ENCODE measurements around the gene SLC27A3.
A peak's percentile ranks its signal among the peaks of the same experiment; 100 is the strongest.

Gene SLC27A3

DNA sequence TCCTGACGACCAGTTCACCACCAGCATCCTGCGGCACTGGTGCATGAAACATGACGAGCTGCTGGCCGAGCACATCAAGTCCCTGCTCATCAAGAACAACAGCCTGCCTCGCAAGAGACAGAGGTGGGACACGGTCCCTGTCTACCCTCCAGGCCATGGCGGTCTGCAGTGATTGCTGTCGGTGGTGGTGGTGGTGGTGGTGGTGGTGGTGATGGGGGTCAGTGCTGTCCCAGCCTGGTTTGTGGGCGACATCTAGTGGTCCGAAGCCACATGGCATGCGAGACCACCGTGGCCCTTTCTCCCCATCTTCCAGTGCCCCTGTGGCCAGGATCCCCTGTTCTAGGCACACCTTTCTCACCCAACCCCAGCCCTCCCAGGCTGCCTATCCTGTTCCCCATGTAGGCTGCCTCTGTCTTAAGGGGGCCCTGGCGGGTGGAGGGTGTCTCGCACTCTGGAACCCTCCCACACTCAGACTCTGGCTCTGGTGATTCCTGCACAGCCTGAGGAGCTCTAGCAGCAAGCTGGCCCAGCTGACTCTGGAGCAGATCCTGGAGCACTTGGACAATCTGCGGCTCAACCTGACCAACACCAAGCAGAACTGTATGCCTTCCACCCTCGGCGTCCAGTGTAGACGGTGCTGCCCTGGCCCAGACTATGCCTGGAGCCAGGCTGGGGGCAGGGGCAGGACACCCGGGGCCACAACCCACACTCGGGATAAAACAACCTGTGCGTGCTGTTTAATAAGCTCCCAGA, 3.2 kb upstream of the SLC27A3 start:
- Histone ChIP-seq H3K9ac (ENCODE audit: low read length in 5 of 5) (peak overlapping the region in 1 of 5 donors; percentile 43), H3K4me3 (ENCODE audit: low read depth in 1 of 5, low read length in 5 of 5) (no peak overlapping the region), H3K27me3 (ENCODE audit: control insufficient read depth in 5 of 5, insufficient read depth in 4 of 5, low read length in 5 of 5) (no peaks in the 10 kb centered on the region), H3K27ac (ENCODE audit: low read depth, low read length) (peak overlapping the region; percentile 92), H3K9me3 (ENCODE audit: control insufficient read depth in 5 of 5, low read length in 5 of 5) (no peaks in the 10 kb centered on the region), H3K4me1 (ENCODE audit: control insufficient read depth in 5 of 5, insufficient read depth in 5 of 5, low read length in 5 of 5) (peaks cover 28 to 82% (median 74%) of the 10 kb centered on the region in 5 donors), H3K36me3 (ENCODE audit: control insufficient read depth in 5 of 5, insufficient read depth in 5 of 5, low read length in 5 of 5) (peaks cover 0 to 62% (median 51%) of the 10 kb centered on the region in 5 donors)

DNA sequence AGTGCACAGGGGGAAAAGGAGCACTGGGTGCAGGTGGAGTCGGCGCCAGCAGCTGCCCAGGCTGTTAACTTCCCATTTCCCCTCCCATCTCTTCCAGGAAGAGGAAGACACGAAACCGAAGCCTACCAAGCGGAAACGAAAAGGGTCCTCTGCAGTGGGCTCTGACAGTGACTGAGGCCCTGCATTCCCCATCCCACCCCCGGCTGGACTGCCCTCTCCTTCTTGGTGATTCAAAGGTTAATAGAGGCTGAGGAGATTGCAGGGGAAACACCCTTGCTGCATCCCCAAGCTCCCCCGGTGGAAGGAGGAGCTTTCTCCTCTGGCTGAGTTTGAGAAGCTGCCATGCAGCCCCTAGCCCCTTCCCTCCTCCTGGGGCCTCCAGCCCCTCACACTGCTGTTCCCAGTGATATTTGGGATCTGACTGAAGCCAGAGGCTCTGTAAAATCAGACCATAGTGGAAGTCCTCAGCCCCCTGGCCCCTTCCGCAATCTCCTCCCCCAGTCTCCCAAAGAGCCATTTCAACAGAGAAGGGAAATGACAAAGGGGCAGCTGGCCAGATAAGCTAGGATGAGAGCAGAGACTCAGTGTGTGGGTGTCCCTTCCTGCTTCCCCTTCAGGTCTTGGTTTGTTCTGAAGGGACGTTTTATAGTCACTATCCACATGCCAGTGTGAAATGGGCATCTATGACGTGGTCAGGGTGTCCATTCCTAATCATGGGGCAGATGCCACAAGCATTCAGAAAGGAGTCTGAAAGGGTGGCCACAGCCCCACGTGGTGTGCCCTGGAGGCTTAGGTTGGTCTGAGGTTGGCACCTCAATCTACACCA, 1.9 kb upstream of the SLC27A3 start:
- peak overlapping the region in 3 of 5 donors; percentile 2 to 41 (median 23) for H3K9ac ChIP-seq (ENCODE audit: low read length in 5 of 5)
- H3K4me1 ChIP-seq (ENCODE audit: control insufficient read depth in 5 of 5, insufficient read depth in 5 of 5, low read length in 5 of 5): peaks cover 31 to 95% (median 87%) of the 10 kb centered on the region in 5 donors
- H3K4me3 ChIP-seq (ENCODE audit: low read depth in 1 of 5, low read length in 5 of 5): peak overlapping the region in 2 of 5 donors; percentile 26
- H3K9me3 ChIP-seq (ENCODE audit: control insufficient read depth in 5 of 5, low read length in 5 of 5): no peaks in the 10 kb centered on the region
- H3K27me3 ChIP-seq (ENCODE audit: control insufficient read depth in 5 of 5, insufficient read depth in 4 of 5, low read length in 5 of 5): no peaks in the 10 kb centered on the region
- peak overlapping the region; percentile 92 for H3K27ac ChIP-seq (ENCODE audit: low read depth, low read length)
- H3K36me3 ChIP-seq (ENCODE audit: control insufficient read depth in 5 of 5, insufficient read depth in 5 of 5, low read length in 5 of 5): peaks cover 0 to 57% (median 40%) of the 10 kb centered on the region in 5 donors

DNA sequence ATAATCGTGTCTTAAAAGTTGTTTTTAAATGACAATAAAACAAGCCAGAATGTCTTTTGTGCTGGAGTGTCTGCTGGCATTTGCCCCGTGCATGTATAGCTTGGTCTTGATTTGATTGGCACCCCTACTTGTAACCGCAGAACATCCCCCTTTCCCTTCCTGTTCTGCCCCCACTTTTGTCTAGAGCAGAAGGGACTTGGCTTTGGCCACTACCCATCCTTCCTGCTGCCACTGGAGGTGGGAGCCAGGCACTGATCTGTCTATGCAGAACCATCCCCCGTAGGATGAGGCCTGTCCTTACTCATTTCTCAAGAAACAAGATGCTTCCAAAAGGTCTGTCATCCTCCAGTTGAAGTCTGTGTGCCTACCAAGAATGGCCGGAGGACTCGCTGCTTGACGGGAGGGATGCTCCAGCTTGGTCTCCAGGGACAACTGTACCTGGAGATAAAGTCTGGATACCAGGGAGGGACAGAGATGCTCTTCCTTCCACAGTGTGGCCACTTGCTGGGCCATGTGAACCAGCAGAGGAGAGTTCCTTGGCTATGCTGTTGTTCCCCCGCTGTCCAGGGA, 1.1 kb upstream of the SLC27A3 start:
- Histone ChIP-seq H3K9ac (ENCODE audit: low read length in 5 of 5) (peak overlapping the region in 4 of 5 donors; percentile 26 to 85 (median 56)), H3K4me1 (ENCODE audit: control insufficient read depth in 5 of 5, insufficient read depth in 5 of 5, low read length in 5 of 5) (peaks cover 31 to 96% (median 88%) of the 10 kb centered on the region in 5 donors), H3K9me3 (ENCODE audit: control insufficient read depth in 5 of 5, low read length in 5 of 5) (no peaks in the 10 kb centered on the region), H3K36me3 (ENCODE audit: control insufficient read depth in 5 of 5, insufficient read depth in 5 of 5, low read length in 5 of 5) (peaks cover 0 to 57% (median 39%) of the 10 kb centered on the region in 5 donors), H3K27me3 (ENCODE audit: control insufficient read depth in 5 of 5, insufficient read depth in 4 of 5, low read length in 5 of 5) (no peaks in the 10 kb centered on the region), H3K27ac (ENCODE audit: low read depth, low read length) (peak overlapping the region; percentile 92), H3K4me3 (ENCODE audit: low read depth in 1 of 5, low read length in 5 of 5) (peak overlapping the region in 3 of 5 donors; percentile 39 to 85 (median 81))

DNA sequence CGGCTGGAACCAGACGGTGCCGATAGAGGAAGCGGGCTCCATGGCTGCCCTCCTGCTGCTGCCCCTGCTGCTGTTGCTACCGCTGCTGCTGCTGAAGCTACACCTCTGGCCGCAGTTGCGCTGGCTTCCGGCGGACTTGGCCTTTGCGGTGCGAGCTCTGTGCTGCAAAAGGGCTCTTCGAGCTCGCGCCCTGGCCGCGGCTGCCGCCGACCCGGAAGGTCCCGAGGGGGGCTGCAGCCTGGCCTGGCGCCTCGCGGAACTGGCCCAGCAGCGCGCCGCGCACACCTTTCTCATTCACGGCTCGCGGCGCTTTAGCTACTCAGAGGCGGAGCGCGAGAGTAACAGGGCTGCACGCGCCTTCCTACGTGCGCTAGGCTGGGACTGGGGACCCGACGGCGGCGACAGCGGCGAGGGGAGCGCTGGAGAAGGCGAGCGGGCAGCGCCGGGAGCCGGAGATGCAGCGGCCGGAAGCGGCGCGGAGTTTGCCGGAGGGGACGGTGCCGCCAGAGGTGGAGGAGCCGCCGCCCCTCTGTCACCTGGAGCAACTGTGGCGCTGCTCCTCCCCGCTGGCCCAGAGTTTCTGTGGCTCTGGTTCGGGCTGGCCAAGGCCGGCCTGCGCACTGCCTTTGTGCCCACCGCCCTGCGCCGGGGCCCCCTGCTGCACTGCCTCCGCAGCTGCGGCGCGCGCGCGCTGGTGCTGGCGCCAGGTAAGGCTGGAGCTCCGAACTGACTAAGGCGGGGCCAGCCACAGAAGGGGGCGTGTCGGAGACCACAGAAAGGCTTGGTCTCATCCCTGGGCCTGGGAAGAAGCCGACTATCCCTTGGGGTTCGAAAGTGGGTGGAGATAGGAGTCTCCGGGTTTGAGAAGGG, 486 bp downstream of the SLC27A3 start:
- peaks cover 31 to 94% (median 90%) of the 10 kb centered on the region in 5 donors for H3K4me1 ChIP-seq (ENCODE audit: control insufficient read depth in 5 of 5, insufficient read depth in 5 of 5, low read length in 5 of 5)
- H3K36me3 ChIP-seq (ENCODE audit: control insufficient read depth in 5 of 5, insufficient read depth in 5 of 5, low read length in 5 of 5): peaks cover 0 to 54% (median 29%) of the 10 kb centered on the region in 5 donors
- H3K4me3 ChIP-seq (ENCODE audit: low read depth in 1 of 5, low read length in 5 of 5): peak overlapping the region; percentile 80 to 86 (median 83)
- H3K9me3 ChIP-seq (ENCODE audit: control insufficient read depth in 5 of 5, low read length in 5 of 5): no peaks in the 10 kb centered on the region
- H3K9ac ChIP-seq (ENCODE audit: low read length in 5 of 5): peak overlapping the region; percentile 26 to 85 (median 70)
- peak overlapping the region; percentile 92 for H3K27ac ChIP-seq (ENCODE audit: low read depth, low read length)
- H3K27me3 ChIP-seq (ENCODE audit: control insufficient read depth in 5 of 5, insufficient read depth in 4 of 5, low read length in 5 of 5): no peaks in the 10 kb centered on the region

DNA sequence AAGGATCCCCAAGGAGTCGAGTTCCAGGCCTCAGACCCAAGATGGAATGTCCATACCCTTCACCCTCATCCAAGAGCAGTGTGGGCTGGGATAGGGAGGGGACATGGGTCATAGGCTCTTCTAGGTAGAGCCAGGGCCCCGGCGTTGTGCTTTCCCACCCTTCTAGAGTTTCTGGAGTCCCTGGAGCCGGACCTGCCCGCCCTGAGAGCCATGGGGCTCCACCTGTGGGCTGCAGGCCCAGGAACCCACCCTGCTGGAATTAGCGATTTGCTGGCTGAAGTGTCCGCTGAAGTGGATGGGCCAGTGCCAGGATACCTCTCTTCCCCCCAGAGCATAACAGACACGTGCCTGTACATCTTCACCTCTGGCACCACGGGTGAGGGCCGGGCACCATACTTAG, 1.1 kb downstream of the SLC27A3 start:
- peaks cover 31 to 92% (median 85%) of the 10 kb centered on the region in 5 donors for H3K4me1 ChIP-seq (ENCODE audit: control insufficient read depth in 5 of 5, insufficient read depth in 5 of 5, low read length in 5 of 5)
- H3K9me3 ChIP-seq (ENCODE audit: control insufficient read depth in 5 of 5, low read length in 5 of 5): no peaks in the 10 kb centered on the region
- peak overlapping the region; percentile 80 to 86 (median 83) for H3K4me3 ChIP-seq (ENCODE audit: low read depth in 1 of 5, low read length in 5 of 5)
- H3K27me3 ChIP-seq (ENCODE audit: control insufficient read depth in 5 of 5, insufficient read depth in 4 of 5, low read length in 5 of 5): no peaks in the 10 kb centered on the region
- H3K9ac ChIP-seq (ENCODE audit: low read length in 5 of 5): peak overlapping the region in 4 of 5 donors; percentile 26 to 85 (median 73)
- peak overlapping the region; percentile 92 for H3K27ac ChIP-seq (ENCODE audit: low read depth, low read length)
- peaks cover 0 to 47% (median 25%) of the 10 kb centered on the region in 5 donors for H3K36me3 ChIP-seq (ENCODE audit: control insufficient read depth in 5 of 5, insufficient read depth in 5 of 5, low read length in 5 of 5)

DNA sequence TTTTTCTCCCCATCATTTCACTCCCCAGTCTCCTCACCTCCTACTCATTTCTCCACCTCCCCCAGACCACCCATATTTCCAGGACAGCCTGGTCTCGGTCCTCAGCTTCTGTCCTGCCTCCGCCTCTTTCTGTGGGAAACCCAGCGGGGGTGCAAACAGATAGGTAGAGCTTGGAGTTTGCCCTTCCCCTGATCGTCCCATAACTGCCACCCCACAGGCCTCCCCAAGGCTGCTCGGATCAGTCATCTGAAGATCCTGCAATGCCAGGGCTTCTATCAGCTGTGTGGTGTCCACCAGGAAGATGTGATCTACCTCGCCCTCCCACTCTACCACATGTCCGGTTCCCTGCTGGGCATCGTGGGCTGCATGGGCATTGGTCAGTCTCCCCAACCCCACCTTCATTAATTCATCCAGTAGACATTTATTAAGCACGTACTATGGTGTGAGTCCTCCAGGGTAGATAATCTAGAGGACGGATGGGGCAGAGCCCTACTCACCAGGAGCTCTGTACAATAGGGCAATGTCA, 1.7 kb downstream of the SLC27A3 start:
- Histone ChIP-seq H3K27me3 (ENCODE audit: control insufficient read depth in 5 of 5, insufficient read depth in 4 of 5, low read length in 5 of 5) (no peaks in the 10 kb centered on the region), H3K36me3 (ENCODE audit: control insufficient read depth in 5 of 5, insufficient read depth in 5 of 5, low read length in 5 of 5) (peaks cover 0 to 41% (median 20%) of the 10 kb centered on the region in 5 donors), H3K9me3 (ENCODE audit: control insufficient read depth in 5 of 5, low read length in 5 of 5) (no peaks in the 10 kb centered on the region), H3K9ac (ENCODE audit: low read length in 5 of 5) (peak overlapping the region in 2 of 5 donors; percentile 3 to 85), H3K27ac (ENCODE audit: low read depth, low read length) (peak overlapping the region; percentile 92), H3K4me3 (ENCODE audit: low read depth in 1 of 5, low read length in 5 of 5) (peak overlapping the region in 4 of 5 donors; percentile 81 to 86 (median 84)), H3K4me1 (ENCODE audit: control insufficient read depth in 5 of 5, insufficient read depth in 5 of 5, low read length in 5 of 5) (peaks cover 31 to 87% (median 82%) of the 10 kb centered on the region in 5 donors)

DNA sequence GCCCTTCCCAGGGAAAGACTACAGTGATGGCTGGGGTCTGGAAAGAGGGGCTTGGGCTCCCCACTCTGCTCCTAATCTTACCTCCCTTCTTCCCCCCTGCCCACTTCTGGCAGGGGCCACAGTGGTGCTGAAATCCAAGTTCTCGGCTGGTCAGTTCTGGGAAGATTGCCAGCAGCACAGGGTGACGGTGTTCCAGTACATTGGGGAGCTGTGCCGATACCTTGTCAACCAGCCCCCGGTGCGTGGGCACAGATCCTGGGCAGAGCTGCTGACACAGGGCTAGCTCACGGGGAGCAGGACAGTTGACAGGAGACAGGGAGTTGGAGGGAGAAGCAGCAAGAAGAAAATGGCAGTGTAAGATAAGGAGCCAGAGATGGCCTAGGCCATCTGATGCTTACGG, 2.4 kb downstream of the SLC27A3 start:
- Histone ChIP-seq H3K9ac (ENCODE audit: low read length in 5 of 5) (peak overlapping the region in 2 of 5 donors; percentile 16 to 53), H3K4me3 (ENCODE audit: low read depth in 1 of 5, low read length in 5 of 5) (peak overlapping the region in 3 of 5 donors; percentile 22 to 85 (median 29))

DNA sequence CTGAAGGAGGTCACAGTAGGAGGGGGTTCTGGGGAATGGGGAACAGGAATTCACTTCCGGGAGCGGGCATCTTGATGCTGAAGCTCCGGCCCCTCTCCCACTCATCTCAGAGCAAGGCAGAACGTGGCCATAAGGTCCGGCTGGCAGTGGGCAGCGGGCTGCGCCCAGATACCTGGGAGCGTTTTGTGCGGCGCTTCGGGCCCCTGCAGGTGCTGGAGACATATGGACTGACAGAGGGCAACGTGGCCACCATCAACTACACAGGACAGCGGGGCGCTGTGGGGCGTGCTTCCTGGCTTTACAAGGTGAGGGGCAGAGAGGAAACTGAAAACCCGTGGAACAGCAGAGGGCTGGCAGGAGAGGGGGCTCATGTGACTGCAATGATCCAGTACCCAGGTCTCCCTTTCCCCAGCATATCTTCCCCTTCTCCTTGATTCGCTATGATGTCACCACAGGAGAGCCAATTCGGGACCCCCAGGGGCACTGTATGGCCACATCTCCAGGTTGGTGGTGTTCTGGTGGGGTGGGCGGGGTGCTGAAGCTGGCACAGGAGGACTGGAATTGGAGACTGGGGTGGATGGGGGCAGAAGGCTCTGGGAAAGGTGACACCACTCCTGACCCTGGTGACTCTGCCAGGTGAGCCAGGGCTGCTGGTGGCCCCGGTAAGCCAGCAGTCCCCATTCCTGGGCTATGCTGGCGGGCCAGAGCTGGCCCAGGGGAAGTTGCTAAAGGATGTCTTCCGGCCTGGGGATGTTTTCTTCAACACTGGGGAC, 3.0 kb downstream of the SLC27A3 start:
- Histone ChIP-seq H3K36me3 (ENCODE audit: control insufficient read depth in 5 of 5, insufficient read depth in 5 of 5, low read length in 5 of 5) (peaks cover 0 to 29% (median 10%) of the 10 kb centered on the region in 5 donors), H3K9ac (ENCODE audit: low read length in 5 of 5) (peak overlapping the region in 2 of 5 donors; percentile 16 to 53), H3K9me3 (ENCODE audit: control insufficient read depth in 5 of 5, low read length in 5 of 5) (no peaks in the 10 kb centered on the region), H3K4me1 (ENCODE audit: control insufficient read depth in 5 of 5, insufficient read depth in 5 of 5, low read length in 5 of 5) (peaks cover 22 to 78% (median 74%) of the 10 kb centered on the region in 5 donors), H3K4me3 (ENCODE audit: low read depth in 1 of 5, low read length in 5 of 5) (peak overlapping the region in 3 of 5 donors; percentile 22 to 85 (median 29)), H3K27me3 (ENCODE audit: control insufficient read depth in 5 of 5, insufficient read depth in 4 of 5, low read length in 5 of 5) (no peaks in the 10 kb centered on the region), H3K27ac (ENCODE audit: low read depth, low read length) (peak overlapping the region; percentile 10)

More for the DNA sequence above, 2.4 kb downstream of the SLC27A3 start:
- Histone ChIP-seq H3K4me1 (ENCODE audit: control insufficient read depth in 5 of 5, insufficient read depth in 5 of 5, low read length in 5 of 5) (peaks cover 28 to 79% (median 75%) of the 10 kb centered on the region in 5 donors), H3K9me3 (ENCODE audit: control insufficient read depth in 5 of 5, low read length in 5 of 5) (no peaks in the 10 kb centered on the region), H3K27me3 (ENCODE audit: control insufficient read depth in 5 of 5, insufficient read depth in 4 of 5, low read length in 5 of 5) (no peaks in the 10 kb centered on the region), H3K27ac (ENCODE audit: low read depth, low read length) (peak overlapping the region; percentile 10), H3K36me3 (ENCODE audit: control insufficient read depth in 5 of 5, insufficient read depth in 5 of 5, low read length in 5 of 5) (peaks cover 0 to 35% (median 13%) of the 10 kb centered on the region in 5 donors)
